H1 (cell line): ENCODE data around the gene RTN4RL2. TPM values are rescaled to one million over a fixed set of nuclear protein-coding genes. Genes with fewer than 3 reads are reported as not detected.

Source experiments
- CTCF ChIA-PET: fragments of 300-600 bp; sonication (Branson Sonifier 250); formaldehyde crosslinking; loops from one replicate; lab custom pipeline; 2021; ENCODE audit not compliant: partially characterized antibody; lab: Charles Lee
- POLR2A ChIA-PET: fragments of 300-600 bp; sonication (Branson Sonifier 250); formaldehyde crosslinking; loops from one replicate; lab custom pipeline; 2021; ENCODE audit warnings: inconsistent platforms; ENCODE audit not compliant: partially characterized antibody; lab: Charles Lee
- DNase-seq, 2 experiments: peaks; one replicate each; pipeline versions ENCODE4 v3.0.0 to v3.0.0-alpha.2; 2010 to 2022; ENCODE audit warnings: low spot score in 2 of 2, low read depth in 1 of 2, mixed read lengths in 1 of 2
- FAIRE-seq: peaks from 2 replicates; lab custom pipeline; 2011; peaks lifted over from hg19 to GRCh38; lab: Jason Lieb, UNC
- H2AFZ ChIP-seq: 2 replicates; pipeline ENCODE4 v1.8.1; 2012; ENCODE audit warnings: low read length, inconsistent platforms
- H2AK5ac ChIP-seq: 2 replicates; pipeline ENCODE4 v1.6.1; 2013; ENCODE audit warnings: low read depth, low read length
- H2BK120ac ChIP-seq: replicated peaks from 2 replicates; pipeline ENCODE3; 2013; ENCODE audit warnings: low read depth, low read length, inconsistent platforms
- H2BK12ac ChIP-seq: 2 replicates; pipeline ENCODE4 v1.6.1; 2013; ENCODE audit warnings: low read depth, low read length
- H2BK15ac ChIP-seq: 2 replicates; pipeline ENCODE4 v1.6.1; 2013; ENCODE audit warnings: low read length
- H2BK20ac ChIP-seq: 2 replicates; pipeline ENCODE4 v1.6.1; 2013; ENCODE audit warnings: low read length
- H2BK5ac ChIP-seq: 2 replicates; pipeline ENCODE4 v1.6.1; 2013; ENCODE audit warnings: low read depth, low read length
- H3K14ac ChIP-seq: 2 replicates; pipeline ENCODE4 v1.6.1; 2013; ENCODE audit warnings: inconsistent platforms; ENCODE audit not compliant: insufficient read length
- H3K18ac ChIP-seq: 2 replicates; pipeline ENCODE4 v1.6.1; 2013; ENCODE audit warnings: low read length; ENCODE audit errors: extremely low read depth
- H3K23ac ChIP-seq: 2 replicates; pipeline ENCODE4 v1.6.1; 2013; ENCODE audit warnings: inconsistent platforms; ENCODE audit not compliant: insufficient read length
- H3K23me2 ChIP-seq: 2 replicates; pipeline ENCODE4 v1.6.1; 2013; ENCODE audit warnings: low read depth, low read length
- H3K27ac ChIP-seq: 2 replicates; pipeline ENCODE4 v1.6.1; 2011; ENCODE audit warnings: low read depth, low read length, inconsistent platforms
- H3K27me3 ChIP-seq, 4 experiments: replicated peaks in 1 of 4; 1 replicate in 1 of 4; 2 replicates in 3 of 4; pipeline versions ENCODE4 v1.6.1 to v1.8.1; 2011 to 2013; ENCODE audit warnings: low read length in 3 of 4, mild to moderate bottlenecking in 3 of 4, inconsistent platforms in 2 of 4, mixed read lengths in 2 of 4, moderate library complexity in 1 of 4; ENCODE audit not compliant: control insufficient read depth in 3 of 4, insufficient read depth in 3 of 4; ENCODE audit errors: extremely low read depth in 1 of 4
- H3K36me3 ChIP-seq, 4 experiments: 2 replicates each; pipeline versions ENCODE4 v1.6.1 to v1.8.1; 2011 to 2013; ENCODE audit warnings: mild to moderate bottlenecking in 4 of 4, low read length in 3 of 4, moderate library complexity in 2 of 4, control low read depth in 1 of 4, inconsistent platforms in 1 of 4; ENCODE audit not compliant: insufficient read depth in 4 of 4, control insufficient read depth in 2 of 4
- H3K4ac ChIP-seq: replicated peaks from 2 replicates; pipeline ENCODE3; 2013; ENCODE audit warnings: low read length, low read depth, mixed read lengths, inconsistent platforms; ENCODE audit not compliant: insufficient read length
- H3K4me1 ChIP-seq, 4 experiments: replicated peaks in 1 of 4; 1 replicate in 1 of 4; 2 replicates in 3 of 4; pipeline versions ENCODE4 v1.6.1 to v1.8.1; 2011 to 2013; ENCODE audit warnings: low read length in 3 of 4, inconsistent platforms in 2 of 4, mixed read lengths in 1 of 4; ENCODE audit not compliant: insufficient read depth in 4 of 4, control insufficient read depth in 3 of 4
- H3K4me2 ChIP-seq, 2 experiments: 2 replicates each; pipeline versions ENCODE4 v1.6.1 to v1.8.1; 2011 to 2013; ENCODE audit warnings: low read depth in 2 of 2, low read length in 2 of 2, control low read depth in 1 of 2, inconsistent platforms in 1 of 2, mild to moderate bottlenecking in 1 of 2; ENCODE audit not compliant: insufficient read depth in 1 of 2
- H3K4me3 ChIP-seq, 4 experiments: fragments of 200-600, 300-600 bp in 1 of 4; sonication (generic), shearing (Covaris generic), sonication (Bioruptor Twin) in 1 of 4; 2 replicates each; pipeline versions ENCODE4 v1.5.1 to v1.8.1; 2011 to 2016; ENCODE audit warnings: low read length in 4 of 4, low read depth in 3 of 4, control low read depth in 2 of 4, inconsistent platforms in 2 of 4, mild to moderate bottlenecking in 2 of 4, mixed read lengths in 1 of 4, moderate library complexity in 1 of 4; ENCODE audit not compliant: insufficient read depth in 2 of 4; ENCODE audit errors: extremely low read depth in 1 of 4
- H3K56ac ChIP-seq: replicated peaks from 2 replicates; pipeline ENCODE3; 2013; ENCODE audit warnings: low read depth, mild to moderate bottlenecking, mixed read lengths, low read length, inconsistent platforms; ENCODE audit not compliant: insufficient read length
- H3K79me1 ChIP-seq: 2 replicates; pipeline ENCODE4 v1.6.1; 2013; ENCODE audit warnings: low read depth, low read length, control low read depth
- H3K79me2 ChIP-seq, 2 experiments: 2 replicates each; pipeline versions ENCODE4 v1.6.1 to v1.8.1; 2012 to 2013; ENCODE audit warnings: low read length in 2 of 2, mild to moderate bottlenecking in 2 of 2, inconsistent platforms in 1 of 2; ENCODE audit not compliant: insufficient read depth in 2 of 2, control insufficient read depth in 1 of 2
- H3K9ac ChIP-seq, 4 experiments: replicated peaks in 1 of 4; 1 replicate in 1 of 4; 2 replicates in 3 of 4; pipeline versions ENCODE4 v1.6.1 to v1.8.1; 2011 to 2013; ENCODE audit warnings: low read depth in 3 of 4, low read length in 3 of 4, control low read depth in 2 of 4, mild to moderate bottlenecking in 2 of 4, moderate library complexity in 2 of 4, inconsistent platforms in 1 of 4; ENCODE audit errors: extremely low read depth in 1 of 4
- H3K9me3 ChIP-seq, 2 experiments: 2 replicates each; pipeline versions ENCODE4 v1.6.1 to v1.8.1; 2012 to 2013; ENCODE audit warnings: mild to moderate bottlenecking in 2 of 2, moderate library complexity in 2 of 2, control low read depth in 1 of 2, inconsistent platforms in 1 of 2, low read depth in 1 of 2, low read length in 1 of 2, mixed read lengths in 1 of 2; ENCODE audit not compliant: insufficient read depth in 2 of 2
- H4K20me1 ChIP-seq, 2 experiments: replicated peaks in 1 of 2; 2 replicates each; pipeline versions ENCODE3 to v1.8.1; 2011 to 2013; ENCODE audit warnings: inconsistent platforms in 2 of 2, low read length in 2 of 2, mild to moderate bottlenecking in 1 of 2; ENCODE audit not compliant: insufficient read depth in 2 of 2, control insufficient read depth in 1 of 2
- H4K5ac ChIP-seq: 2 replicates; pipeline ENCODE4 v1.6.1; 2013; ENCODE audit warnings: low read length, low read depth, mixed read lengths, inconsistent platforms; ENCODE audit not compliant: insufficient read length
- H4K8ac ChIP-seq: 2 replicates; pipeline ENCODE4 v1.8.0; 2013; ENCODE audit warnings: mild to moderate bottlenecking, moderate library complexity, low read length, inconsistent platforms; ENCODE audit not compliant: insufficient read depth; ENCODE audit errors: extremely low read depth
- H4K91ac ChIP-seq: replicated peaks from 2 replicates; pipeline ENCODE3; 2013; ENCODE audit warnings: low read length, mixed read lengths, inconsistent platforms; ENCODE audit not compliant: insufficient read length
- MAFK ChIP-seq: IDR thresholded peaks from 2 replicates; pipeline ENCODE4 v1.6.1; 2012; ENCODE audit warnings: low read depth, mild to moderate bottlenecking, improper control_type of control experiment, low read length
- SUZ12 ChIP-seq: fragments of 200-600 bp; sonication (generic); IDR thresholded peaks from 2 replicates; pipeline ENCODE4 v1.6.1; 2012; ENCODE audit warnings: mild to moderate bottlenecking, inconsistent platforms, low read length, moderate library complexity, mixed read lengths
- TBP ChIP-seq: IDR thresholded peaks from 2 replicates; pipeline ENCODE4 v1.6.1; 2011; ENCODE audit warnings: low read depth, low read length, improper control_type of control experiment
- polyA plus RNA-seq, 7 experiments: library from polyadenylated mRNA; depleted of rRNA in 3 of 7; stranded (reverse) in 5 of 7; unstranded in 2 of 7; fragments of >200 nt in 5 of 7; fragments of 200-250 nt in 2 of 7; gene quantifications; 1 replicate in 5 of 7; 2 replicates in 1 of 7; 4 replicates in 1 of 7; pipeline versions ENCODE4 v1.2.1 to v1.2.3, GENCODE V29; 2011 to 2013; ENCODE audit warnings: missing spikeins in 2 of 7, mixed read lengths in 2 of 7
- total RNA-seq: library from RNA; stranded (reverse); fragmentation: NEBNext Ultra II Directional; extraction: Animal tissue kit (Norgen Biotek cat#: 25700); gene quantifications from 2 replicates; pipeline ENCODE4 v1.2.1, GENCODE V29; 2021

The RTN4RL2 gene
- total and polyA plus RNA-seq, 2 of the 8 experiments (the other 6 are each of a cell fraction or from before 2014, with no cell fraction given) = 11.4 to 23.7 TPM

- Histone ChIP-seq H4K8ac (no peak overlapping the region), H4K20me1 (no peaks in the 10 kb centered on the region), H2AFZ (no peak overlapping the region), H3K4me2 (no peak overlapping the region), H3K27me3 (peaks cover 0 to 4% (median 2%) of the 10 kb centered on the region in 4 experiments; a peak in 5 of 7 replicates), H3K23ac (no peak overlapping the region), H2BK20ac (no peak overlapping the region), H3K79me2 (no peaks in the 10 kb centered on the region), H3K79me1 (peaks cover 4% of the 10 kb centered on the region; the same call in 1 of the 2 replicates), H3K36me3 (peaks cover 0 to 33% (median 9%) of the 10 kb centered on the region in 4 experiments; a peak in 3 of 8 replicates), H3K18ac (no peak overlapping the region), H2BK5ac (no peak overlapping the region), H2AK5ac (no peak overlapping the region), H3K4ac (no peak overlapping the region), H4K5ac (no peak overlapping the region), H3K4me1 (peaks cover 0 to 16% (median 10%) of the 10 kb centered on the region in 4 experiments; a peak in 6 of 7 replicates), H2BK120ac (no peak overlapping the region), H3K9ac (no peak overlapping the region), H4K91ac (no peak overlapping the region), H2BK15ac (no peak overlapping the region), H3K4me3 (no peak overlapping the region), H3K14ac (no peak overlapping the region), H3K56ac (no peak overlapping the region), H2BK12ac (no peak overlapping the region), H3K23me2 (no peaks in the 10 kb centered on the region; the same call in 1 of the 2 replicates), H3K9me3 (no peaks in the 10 kb centered on the region), H3K27ac (no peak overlapping the region)
- FAIRE-seq = no peak
- TF ChIP-seq MAFK (no peak), SUZ12 (no peak), TBP (no peak)
- no peak for DNase-seq
- CTCF ChIA-PET = interaction anchor here (0.8 to 1.1 kb wide), 3 partner anchors 9 to 71 kb away, joined by 3 to 4 read pairs (median 3); no protein-coding TSS in a partner anchor
- POLR2A ChIA-PET = no interaction called here
Observed at GRCh38 chr11:57421805-57422204, 38.5 kb upstream of the RTN4RL2 start.
